Smooth muscle cell (in vitro differentiated cells): ENCODE measurements around the gene SLC22A4. TPM values are rescaled to one million over a fixed set of nuclear protein-coding genes. Genes with fewer than 3 reads are reported as not detected.

ENCODE experiments used
- DNase-seq: peaks from one replicate; lab custom pipeline; 2025; ENCODE audit not compliant: unreplicated experiment; lab: John Stamatoyannopoulos, UW
- H2AFZ ChIP-seq: fragments of 200-600 bp; sonication (generic); 2 replicates; pipeline ENCODE4 v1.6.0; 2016; ENCODE audit warnings: antibody characterized with exemption, low read depth, mild to moderate bottlenecking
- H3F3A ChIP-seq: fragments of 200-600 bp; sonication (generic); 2 replicates; pipeline ENCODE4 v1.6.0; 2017; ENCODE audit warnings: antibody characterized with exemption, low read depth
- H3K27ac ChIP-seq: fragments of 200-600 bp; sonication (generic); 2 replicates; pipeline ENCODE4 v1.5.1; 2016; ENCODE audit warnings: low read depth, mild to moderate bottlenecking
- H3K27me3 ChIP-seq: fragments of 200-600 bp; sonication (generic); 2 replicates; pipeline ENCODE4 v1.6.1; 2016; ENCODE audit warnings: low read depth, mild to moderate bottlenecking
- H3K36me3 ChIP-seq: fragments of 200-600 bp; sonication (generic); 2 replicates; pipeline ENCODE4 v1.5.1; 2016; ENCODE audit warnings: low read depth
- H3K4me1 ChIP-seq: fragments of 200-600 bp; sonication (generic); 2 replicates; pipeline ENCODE4 v1.5.1; 2016; ENCODE audit warnings: low read depth
- H3K4me2 ChIP-seq: fragments of 200-600 bp; sonication (generic); 2 replicates; pipeline ENCODE4 v1.6.0; 2016; ENCODE audit warnings: mild to moderate bottlenecking
- H3K4me3 ChIP-seq: fragments of 200-600 bp; sonication (generic); 2 replicates; pipeline ENCODE4 v1.5.1; 2016; ENCODE audit warnings: mild to moderate bottlenecking
- H3K79me2 ChIP-seq: fragments of 200-600 bp; sonication (generic); 2 replicates; pipeline ENCODE4 v1.6.0; 2016; ENCODE audit warnings: low read depth, mild to moderate bottlenecking
- H3K9ac ChIP-seq: fragments of 200-600 bp; sonication (generic); 2 replicates; pipeline ENCODE4 v1.6.0; 2016; ENCODE audit warnings: low read depth
- H3K9me3 ChIP-seq: fragments of 200-600 bp; sonication (generic); replicated peaks from 2 replicates; pipeline ENCODE4 v1.5.1; 2016; ENCODE audit warnings: low read depth
- H4K20me1 ChIP-seq: fragments of 200-600 bp; sonication (generic); 2 replicates; pipeline ENCODE4 v1.6.0; 2016; ENCODE audit warnings: low read depth
- WGBS: methylation state at CpG from one replicate; pipeline ENCODE4 v1.1.7; 2016; ENCODE audit warnings: low lambda C conversion rate; 5-methylcytosine and 5-hydroxymethylcytosine counted together
- polyA plus RNA-seq: library from polyadenylated mRNA; unstranded; fragments of >200 nt; fragmentation: Nextera tagmentation; extraction: Ambion mirVana; gene quantifications from 2 replicates; pipeline ENCODE4 v1.2.1, GENCODE V29; 2016
- total RNA-seq: library from RNA; depleted of rRNA; stranded (reverse); fragments of >200 nt; gene quantifications from 2 replicates; pipeline ENCODE4 v1.2.3, GENCODE V29; 2014
- TF ChIP-seq, protein P1 (sequence below): fragments of 200-600 bp; sonication (generic); IDR thresholded peaks from 2 replicates; pipeline ENCODE4 v1.5.1; 2017; ENCODE audit warnings: borderline replicate concordance, mild to moderate bottlenecking, antibody characterized with exemption; ENCODE audit not compliant: insufficient read depth, poor library complexity, severe bottlenecking

SLC22A4 gene
- total and polyA plus RNA-seq, 2 experiments from 2014 or later: 3.1 to 3.8 TPM

DNA sequence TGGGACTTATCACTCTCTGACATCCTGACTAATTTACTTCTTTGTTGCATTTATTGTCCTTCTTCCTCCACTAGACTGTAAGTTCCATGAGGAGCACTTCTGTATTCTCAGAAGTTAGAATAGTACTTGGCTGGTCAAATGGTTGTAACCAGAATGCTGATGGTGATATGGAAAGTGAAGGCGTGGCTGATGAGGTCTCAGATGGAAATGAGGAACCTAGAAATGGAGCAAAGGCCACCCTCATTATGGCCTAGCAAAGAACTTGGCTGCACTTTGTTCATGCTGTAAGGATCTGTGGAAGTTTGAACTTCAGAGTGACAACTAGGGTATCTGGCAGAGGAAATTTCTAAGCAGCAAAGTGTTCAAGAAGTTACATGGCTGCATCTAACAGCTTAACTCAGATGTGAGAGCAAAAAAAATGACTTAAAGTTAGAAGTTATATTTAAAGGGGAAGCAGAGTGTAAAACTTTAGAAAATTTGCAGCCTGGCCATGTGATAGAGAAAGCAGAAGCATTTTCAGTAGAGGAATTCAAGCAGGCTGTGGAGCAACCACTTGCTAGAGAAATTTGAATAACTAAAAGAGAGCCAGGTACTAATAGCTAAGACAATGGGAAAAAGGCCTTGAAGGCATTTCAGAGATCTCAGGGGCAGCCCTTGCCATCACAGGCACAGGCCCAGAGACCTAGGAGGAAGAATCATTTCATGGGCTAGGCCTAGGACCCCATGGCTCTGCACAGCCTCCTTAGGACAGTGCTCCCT lies 60.4 kb downstream of the SLC22A4 start:
- H3K4me1 ChIP-seq: no peaks in the 10 kb centered on the region
- 100% methylated on average over 1 of the region's 1 CpG for WGBS
- no peaks in the 10 kb centered on the region for H4K20me1 ChIP-seq
- no peak overlapping the region for H3K4me3 ChIP-seq
- no peak overlapping the region for H3K9ac ChIP-seq
- H3K27me3 ChIP-seq: peaks cover 5% of the 10 kb centered on the region
- no peaks in the 10 kb centered on the region for H3K9me3 ChIP-seq
- H3K79me2 ChIP-seq: no peaks in the 10 kb centered on the region
- no peak overlapping the region for H3K4me2 ChIP-seq
- TF ChIP-seq, protein P1, sequence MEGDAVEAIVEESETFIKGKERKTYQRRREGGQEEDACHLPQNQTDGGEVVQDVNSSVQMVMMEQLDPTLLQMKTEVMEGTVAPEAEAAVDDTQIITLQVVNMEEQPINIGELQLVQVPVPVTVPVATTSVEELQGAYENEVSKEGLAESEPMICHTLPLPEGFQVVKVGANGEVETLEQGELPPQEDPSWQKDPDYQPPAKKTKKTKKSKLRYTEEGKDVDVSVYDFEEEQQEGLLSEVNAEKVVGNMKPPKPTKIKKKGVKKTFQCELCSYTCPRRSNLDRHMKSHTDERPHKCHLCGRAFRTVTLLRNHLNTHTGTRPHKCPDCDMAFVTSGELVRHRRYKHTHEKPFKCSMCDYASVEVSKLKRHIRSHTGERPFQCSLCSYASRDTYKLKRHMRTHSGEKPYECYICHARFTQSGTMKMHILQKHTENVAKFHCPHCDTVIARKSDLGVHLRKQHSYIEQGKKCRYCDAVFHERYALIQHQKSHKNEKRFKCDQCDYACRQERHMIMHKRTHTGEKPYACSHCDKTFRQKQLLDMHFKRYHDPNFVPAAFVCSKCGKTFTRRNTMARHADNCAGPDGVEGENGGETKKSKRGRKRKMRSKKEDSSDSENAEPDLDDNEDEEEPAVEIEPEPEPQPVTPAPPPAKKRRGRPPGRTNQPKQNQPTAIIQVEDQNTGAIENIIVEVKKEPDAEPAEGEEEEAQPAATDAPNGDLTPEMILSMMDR: no peak
- no peaks in the 10 kb centered on the region for H3K36me3 ChIP-seq
- H2AFZ ChIP-seq: no peak overlapping the region
- H3F3A ChIP-seq: no peaks in the 10 kb centered on the region
- no peak overlapping the region for H3K27ac ChIP-seq
- no peak for DNase-seq

DNA sequence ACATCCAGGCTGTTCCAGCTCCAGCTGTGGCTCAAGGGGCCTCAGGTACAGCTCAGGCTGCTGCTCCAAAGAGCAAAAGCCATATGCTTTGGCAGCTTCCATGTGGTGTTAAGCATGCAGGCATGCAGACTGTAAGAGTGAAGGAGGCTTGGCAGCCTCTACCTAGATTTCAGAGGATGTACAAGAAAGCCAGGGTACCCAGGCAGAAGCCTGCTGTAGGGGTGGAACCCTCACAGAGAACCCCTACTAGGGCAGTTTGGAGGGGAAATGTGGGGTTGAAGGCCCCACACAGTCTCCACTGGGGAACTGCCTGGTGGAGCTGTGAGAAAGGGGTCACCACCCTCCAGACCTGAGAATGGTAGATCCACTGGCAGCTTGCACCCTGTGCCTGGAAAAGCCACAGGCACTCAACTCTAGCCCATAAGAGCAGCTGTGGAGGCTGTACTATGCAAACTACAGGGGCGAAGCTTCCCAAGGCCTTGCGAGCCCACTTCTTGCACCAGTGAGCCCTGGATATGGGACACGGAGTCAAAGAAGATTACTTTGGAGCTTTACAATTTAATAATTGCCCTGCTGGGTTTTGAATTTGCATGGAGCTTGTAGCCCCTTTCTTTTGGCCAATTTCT lies 61.1 kb downstream of the SLC22A4 start:
- no peak overlapping the region for H2AFZ ChIP-seq
- DNase-seq: no peak
- no peaks in the 10 kb centered on the region for H3K4me1 ChIP-seq
- H3K27ac ChIP-seq: no peak overlapping the region
- WGBS: 95% methylated on average over 3 of the region's 3 CpGs
- no peak overlapping the region for H3K4me2 ChIP-seq
- H3K27me3 ChIP-seq: peaks cover 5% of the 10 kb centered on the region
- TF ChIP-seq, protein P1: no peak
- H4K20me1 ChIP-seq: no peaks in the 10 kb centered on the region
- no peaks in the 10 kb centered on the region for H3K9me3 ChIP-seq
- H3K4me3 ChIP-seq: no peak overlapping the region
- no peaks in the 10 kb centered on the region for H3F3A ChIP-seq
- H3K79me2 ChIP-seq: no peaks in the 10 kb centered on the region
- no peaks in the 10 kb centered on the region for H3K36me3 ChIP-seq
- no peak overlapping the region for H3K9ac ChIP-seq

DNA sequence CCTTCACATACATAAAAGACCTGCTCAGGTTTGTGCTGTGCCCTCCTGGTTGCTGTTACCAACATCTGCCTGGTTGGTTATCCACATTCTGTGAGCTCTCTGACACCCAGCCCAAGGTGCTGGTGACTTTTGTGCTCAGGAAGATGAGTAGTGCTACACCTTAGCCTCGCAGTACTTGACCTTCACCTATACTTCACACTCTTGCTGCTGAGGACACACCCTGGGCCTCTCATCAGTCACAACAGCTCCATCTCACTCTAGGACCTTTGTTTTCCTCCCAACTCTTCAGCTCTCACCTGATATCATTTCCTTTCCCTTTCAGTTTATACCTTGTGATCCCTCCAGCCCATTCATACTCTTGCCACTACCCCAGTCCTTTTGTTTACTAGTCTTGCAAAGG lies 64.6 kb downstream of the SLC22A4 start:
- H3K9ac ChIP-seq: no peak overlapping the region
- H3K27ac ChIP-seq: no peak overlapping the region
- WGBS: 88% methylated on average over 1 of the region's 1 CpG

More for the DNA sequence above, 64.6 kb downstream of the SLC22A4 start:
- Histone ChIP-seq H4K20me1 (no peaks in the 10 kb centered on the region), H3K36me3 (no peaks in the 10 kb centered on the region), H3K27me3 (no peaks in the 10 kb centered on the region), H3K4me2 (no peak overlapping the region), H3K79me2 (no peaks in the 10 kb centered on the region), H2AFZ (no peak overlapping the region), H3K9me3 (no peaks in the 10 kb centered on the region), H3K4me3 (no peak overlapping the region), H3K4me1 (no peaks in the 10 kb centered on the region), H3F3A (no peaks in the 10 kb centered on the region)
- DNase-seq: no peak
- TF ChIP-seq, protein P1: no peak
